ENCODE data around the gene ZDHHC11B.

DNA sequence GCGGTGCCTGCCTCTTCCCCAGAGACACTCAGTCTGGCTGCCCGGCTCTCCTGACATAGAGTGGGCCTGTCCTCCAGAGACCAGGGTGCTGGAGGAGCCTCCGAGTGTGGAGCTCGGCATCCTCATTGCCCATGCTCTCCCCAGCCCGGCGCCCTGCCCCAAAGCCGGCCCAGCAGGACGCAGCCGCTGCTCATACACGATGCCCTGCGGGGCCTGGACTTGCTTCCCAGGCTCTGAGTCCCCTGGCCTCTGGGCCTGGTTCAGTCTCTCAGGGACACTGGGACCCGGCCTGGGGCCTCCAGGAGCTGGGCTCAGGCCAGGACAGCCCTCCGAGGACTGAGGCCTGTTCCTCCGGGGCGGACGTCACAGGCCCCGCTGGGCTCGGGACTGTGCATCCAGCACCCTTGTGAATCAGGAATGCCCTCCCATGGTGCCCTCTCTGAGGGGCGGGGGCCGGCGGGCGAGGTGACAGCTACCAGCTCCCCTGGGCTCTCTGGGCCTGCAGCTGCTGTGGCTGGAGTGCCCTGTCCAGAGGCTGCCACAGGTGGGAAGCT is 114.6 kb downstream of the ZDHHC11B start:
- TF ChIP-seq POLR2A (IDR thresholded peaks at IDR 0.05), result no peak
- TF ChIP-seq, protein P1, sequence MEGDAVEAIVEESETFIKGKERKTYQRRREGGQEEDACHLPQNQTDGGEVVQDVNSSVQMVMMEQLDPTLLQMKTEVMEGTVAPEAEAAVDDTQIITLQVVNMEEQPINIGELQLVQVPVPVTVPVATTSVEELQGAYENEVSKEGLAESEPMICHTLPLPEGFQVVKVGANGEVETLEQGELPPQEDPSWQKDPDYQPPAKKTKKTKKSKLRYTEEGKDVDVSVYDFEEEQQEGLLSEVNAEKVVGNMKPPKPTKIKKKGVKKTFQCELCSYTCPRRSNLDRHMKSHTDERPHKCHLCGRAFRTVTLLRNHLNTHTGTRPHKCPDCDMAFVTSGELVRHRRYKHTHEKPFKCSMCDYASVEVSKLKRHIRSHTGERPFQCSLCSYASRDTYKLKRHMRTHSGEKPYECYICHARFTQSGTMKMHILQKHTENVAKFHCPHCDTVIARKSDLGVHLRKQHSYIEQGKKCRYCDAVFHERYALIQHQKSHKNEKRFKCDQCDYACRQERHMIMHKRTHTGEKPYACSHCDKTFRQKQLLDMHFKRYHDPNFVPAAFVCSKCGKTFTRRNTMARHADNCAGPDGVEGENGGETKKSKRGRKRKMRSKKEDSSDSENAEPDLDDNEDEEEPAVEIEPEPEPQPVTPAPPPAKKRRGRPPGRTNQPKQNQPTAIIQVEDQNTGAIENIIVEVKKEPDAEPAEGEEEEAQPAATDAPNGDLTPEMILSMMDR (IDR thresholded peaks at IDR 0.05 in 4 of 5, conservative IDR thresholded peaks at IDR 0.05 in 1 of 5), result no peak

Data from gastrocnemius medialis (tissue), 4 donors.